Kidney epithelial cell (primary cell): ENCODE results near the gene UBE2E1. TPM values are rescaled to one million over a fixed set of nuclear protein-coding genes. Genes with fewer than 3 reads are reported as not detected.

Experiments used
- DNase-seq: peaks from one replicate; pipeline ENCODE4 v3.0.0-alpha.2; 2010; ENCODE audit warnings: low read depth
- H3K27me3 ChIP-seq: 2 replicates; pipeline ENCODE4 v1.6.0; 2011; ENCODE audit warnings: low read length; ENCODE audit not compliant: control insufficient read depth, insufficient read depth
- H3K36me3 ChIP-seq: 2 replicates; pipeline ENCODE4 v1.5.1; 2011; ENCODE audit warnings: low read length; ENCODE audit not compliant: control insufficient read depth, insufficient read depth
- H3K4me3 ChIP-seq: 2 replicates; pipeline ENCODE4 v1.5.1; 2011; ENCODE audit warnings: low read depth, mild to moderate bottlenecking, control low read depth, low read length
- CTCF ChIP-seq: IDR thresholded peaks from 2 replicates; pipeline ENCODE4 v1.5.1; 2011; ENCODE audit warnings: mild to moderate bottlenecking, moderate library complexity, low read length, control low read depth, inconsistent platforms; ENCODE audit not compliant: insufficient read depth, poor library complexity, severe bottlenecking
- total RNA-seq: library from RNA; depleted of rRNA; stranded (reverse); fragments of >200 nt; gene quantifications from 2 replicates; pipeline ENCODE4 v1.2.3, GENCODE V29; 2015

Gene UBE2E1
- total RNA-seq, 1 donor from 2014 or later: 68.4 TPM

GRCh38 chr3:23819599-23820360 is 14.0 kb downstream of the UBE2E1 start:
- Histone ChIP-seq H3K4me3 (no peak overlapping the region), H3K27me3 (no peaks in the 10 kb centered on the region), H3K36me3 (no peaks in the 10 kb centered on the region)
- no peak for TF ChIP-seq CTCF
- DNase-seq: no peak

GRCh38 chr3:23820888-23821287 is 15.1 kb downstream of the UBE2E1 start:
- no peak for TF ChIP-seq CTCF
- H3K27me3 ChIP-seq: no peaks in the 10 kb centered on the region
- no peak for DNase-seq
- no peak overlapping the region for H3K4me3 ChIP-seq
- no peaks in the 10 kb centered on the region for H3K36me3 ChIP-seq

- H3K4me3 ChIP-seq: no peak overlapping the region
- no peak for DNase-seq
- TF ChIP-seq CTCF: no peak
- H3K36me3 ChIP-seq: no peaks in the 10 kb centered on the region
- no peaks in the 10 kb centered on the region for H3K27me3 ChIP-seq
Measured at GRCh38 chr3:23821858-23822257, 16.1 kb downstream of the UBE2E1 start.

- TF ChIP-seq CTCF: no peak
- DNase-seq: no peak
- H3K36me3 ChIP-seq: no peaks in the 10 kb centered on the region
- no peak overlapping the region for H3K4me3 ChIP-seq
- H3K27me3 ChIP-seq: no peaks in the 10 kb centered on the region
Measured at GRCh38 chr3:23822559-23822958, 16.8 kb downstream of the UBE2E1 start.

- H3K4me3 ChIP-seq: no peak overlapping the region
- no peak for TF ChIP-seq CTCF
- H3K27me3 ChIP-seq: no peaks in the 10 kb centered on the region
- no peaks in the 10 kb centered on the region for H3K36me3 ChIP-seq
- DNase-seq: no peak
Measured at GRCh38 chr3:23823620-23824019, 17.9 kb downstream of the UBE2E1 start.
